ENCODE data around the gene C16orf46. TPM values are rescaled to one million over a fixed set of nuclear protein-coding genes. Genes with fewer than 3 reads are reported as not detected.

C16orf46 gene
- total and polyA plus RNA-seq, 5 donors from 2014 or later: 0.32 to 0.57 TPM; not detected in 3

- DNase-seq: no peak
- no peak overlapping the region for H3K27ac ChIP-seq (ENCODE audit: insufficient read depth, low read length, poor library complexity, severe bottlenecking)
- H3K27me3 ChIP-seq (ENCODE audit: control insufficient read depth, insufficient read depth, low read length): no peaks in the 10 kb centered on the region
- no peaks in the 10 kb centered on the region for H3K9me3 ChIP-seq (ENCODE audit: control insufficient read depth in 2 of 2, low read length in 2 of 2)
- Mint-ChIP-seq H3K27ac (no peak overlapping the region), H3K4me1 (peaks cover 0 to 18% (median 9%) of the 10 kb centered on the region in 4 donors), H3K27me3 (no peaks in the 10 kb centered on the region), H3K36me3 (peaks cover 21% of the 10 kb centered on the region), H3K4me3 (no peak overlapping the region), H3K9me3 (no peaks in the 10 kb centered on the region)
- H3K4me1 ChIP-seq (ENCODE audit: control insufficient read depth, insufficient read depth, low read length, poor library complexity, severe bottlenecking): no peaks in the 10 kb centered on the region
- no peak for ATAC-seq (ENCODE audit: low read depth in 2 of 2)
- H3K4me3 ChIP-seq (ENCODE audit: low read depth, low read length): no peak overlapping the region
- H3K36me3 ChIP-seq (ENCODE audit: control insufficient read depth, insufficient read depth, low read length): no peaks in the 10 kb centered on the region
These were observed 64.1 kb downstream of the C16orf46 start for GRCh38 chr16:81012974-81013373.

Other genes with a start within 250 kb of the C16orf46 start
- 78.1 TPM for gene CMC2, start 70.4 kb downstream of the C16orf46 start, total RNA-seq
- 100 to 1,000 TPM; 158 to 210 (median 173) TPM for gene CMC2, start 70.4 kb downstream of the C16orf46 start, polyA plus RNA-seq
- 13.5 TPM for gene CENPN, start 70.0 kb downstream of the C16orf46 start, total RNA-seq
- 10 to 100 TPM in 1 of 4 donors, 1 to 10 TPM in 3; 3.4 to 11.6 (median 6.8) TPM for gene CENPN, start 70.0 kb downstream of the C16orf46 start, polyA plus RNA-seq
- 32.7 TPM for gene ATMIN, start 41.4 kb downstream of the C16orf46 start, total RNA-seq
- gene ATMIN, start 41.4 kb downstream of the C16orf46 start, polyA plus RNA-seq: 10 to 100 TPM; 25.9 to 42.9 (median 32.0) TPM
- gene GCSH, start 19.2 kb upstream of the C16orf46 start, total RNA-seq: 3.4 TPM
- 1 to 10 TPM; 3.9 to 8.2 (median 6.7) TPM for gene GCSH, start 19.2 kb upstream of the C16orf46 start, polyA plus RNA-seq
- not detected for gene BCO1, start 161.5 kb upstream of the C16orf46 start, total RNA-seq
- not detected for gene BCO1, start 161.5 kb upstream of the C16orf46 start, polyA plus RNA-seq
- 14.0 TPM for gene GAN, start 237.7 kb upstream of the C16orf46 start, total RNA-seq
- gene GAN, start 237.7 kb upstream of the C16orf46 start, polyA plus RNA-seq: 1 to 10 TPM; 1.2 to 3.5 (median 2.0) TPM

Data from CD4-positive, CD25-positive, alpha-beta regulatory T cell (primary cell).